Transverse colon (tissue), 4 donors: Measurements from ENCODE around the gene LGR6.

Source experiments
- EP300 ChIP-seq: sonication (generic); formaldehyde crosslinking; IDR thresholded peaks from one replicate; pipeline ENCODE4 v1.6.1; 2017; ENCODE audit warnings: antibody characterized with exemption, low read depth
- POLR2A ChIP-seq: fragments of 450-650 bp; IDR thresholded peaks from one replicate; pipeline ENCODE4 v1.6.1; 2016; ENCODE audit warnings: antibody characterized with exemption, mild to moderate bottlenecking, moderate library complexity
- POLR2AphosphoS5 ChIP-seq, 3 donors: sonication (generic); formaldehyde crosslinking; IDR thresholded peaks; one replicate each; pipeline ENCODE4 v1.6.1; 2016; ENCODE audit warnings: antibody characterized with exemption in 3 of 3
- TF ChIP-seq, protein P1 (sequence below), 5 experiments: fragments of 200-600 bp in 3 of 5; fragments of 450-650 bp in 2 of 5; sonication (generic) in 3 of 5; IDR thresholded peaks; 1 replicate in 2 of 5; 2 replicates in 3 of 5; pipeline ENCODE4 v1.5.1; 2016 to 2017; ENCODE audit warnings: antibody characterized with exemption in 5 of 5, inconsistent platforms in 3 of 5, mild to moderate bottlenecking in 2 of 5, moderate library complexity in 1 of 5

DNA sequence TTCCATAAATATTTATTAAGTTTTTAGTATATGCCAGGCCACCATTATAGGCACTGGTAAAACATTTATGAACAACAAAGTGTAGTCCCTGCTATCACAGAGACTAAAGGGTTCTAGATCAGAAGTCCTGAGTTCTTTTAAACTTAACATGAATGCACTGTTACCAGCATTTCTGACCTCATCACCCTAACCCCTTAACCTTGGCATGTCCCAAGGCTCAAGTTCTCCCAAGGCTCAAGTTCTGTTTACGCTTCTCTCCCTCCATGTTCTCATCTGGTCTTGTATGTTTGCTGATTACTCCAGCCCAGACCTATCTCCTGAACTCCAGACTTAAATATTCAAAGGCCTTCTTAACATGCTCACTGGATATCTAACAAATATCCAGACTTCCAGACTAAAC is 93.6 kb downstream of the LGR6 start:
- TF ChIP-seq, protein P1, sequence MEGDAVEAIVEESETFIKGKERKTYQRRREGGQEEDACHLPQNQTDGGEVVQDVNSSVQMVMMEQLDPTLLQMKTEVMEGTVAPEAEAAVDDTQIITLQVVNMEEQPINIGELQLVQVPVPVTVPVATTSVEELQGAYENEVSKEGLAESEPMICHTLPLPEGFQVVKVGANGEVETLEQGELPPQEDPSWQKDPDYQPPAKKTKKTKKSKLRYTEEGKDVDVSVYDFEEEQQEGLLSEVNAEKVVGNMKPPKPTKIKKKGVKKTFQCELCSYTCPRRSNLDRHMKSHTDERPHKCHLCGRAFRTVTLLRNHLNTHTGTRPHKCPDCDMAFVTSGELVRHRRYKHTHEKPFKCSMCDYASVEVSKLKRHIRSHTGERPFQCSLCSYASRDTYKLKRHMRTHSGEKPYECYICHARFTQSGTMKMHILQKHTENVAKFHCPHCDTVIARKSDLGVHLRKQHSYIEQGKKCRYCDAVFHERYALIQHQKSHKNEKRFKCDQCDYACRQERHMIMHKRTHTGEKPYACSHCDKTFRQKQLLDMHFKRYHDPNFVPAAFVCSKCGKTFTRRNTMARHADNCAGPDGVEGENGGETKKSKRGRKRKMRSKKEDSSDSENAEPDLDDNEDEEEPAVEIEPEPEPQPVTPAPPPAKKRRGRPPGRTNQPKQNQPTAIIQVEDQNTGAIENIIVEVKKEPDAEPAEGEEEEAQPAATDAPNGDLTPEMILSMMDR (IDR thresholded peaks at IDR 0.05): no peak
- TF ChIP-seq POLR2A (no peak), POLR2AphosphoS5 (IDR thresholded peaks at IDR 0.05) (no peak), EP300 (no peak)
